ENCODE results near the gene OMA1.

DNA sequence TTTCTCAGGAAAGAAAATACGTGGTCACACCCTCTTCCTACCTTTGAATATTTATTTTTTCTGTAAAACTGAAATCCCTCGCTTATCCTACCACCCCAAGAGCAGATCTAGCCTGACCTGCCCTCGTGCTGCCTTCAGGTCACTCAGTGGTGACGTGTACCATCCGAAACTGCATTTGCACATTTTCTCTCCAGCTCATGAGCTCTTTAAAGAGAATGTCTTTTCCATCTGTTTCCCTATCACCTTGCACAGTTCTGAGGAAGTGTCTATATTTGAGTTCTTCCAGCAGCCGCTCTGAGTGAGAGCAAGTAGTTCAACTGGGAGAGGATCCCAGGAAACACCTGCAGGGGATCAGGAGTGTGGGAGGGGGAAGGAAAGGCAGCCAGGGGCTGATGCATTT lies 91.7 kb downstream of the OMA1 start:
- TF ChIP-seq, protein P1, sequence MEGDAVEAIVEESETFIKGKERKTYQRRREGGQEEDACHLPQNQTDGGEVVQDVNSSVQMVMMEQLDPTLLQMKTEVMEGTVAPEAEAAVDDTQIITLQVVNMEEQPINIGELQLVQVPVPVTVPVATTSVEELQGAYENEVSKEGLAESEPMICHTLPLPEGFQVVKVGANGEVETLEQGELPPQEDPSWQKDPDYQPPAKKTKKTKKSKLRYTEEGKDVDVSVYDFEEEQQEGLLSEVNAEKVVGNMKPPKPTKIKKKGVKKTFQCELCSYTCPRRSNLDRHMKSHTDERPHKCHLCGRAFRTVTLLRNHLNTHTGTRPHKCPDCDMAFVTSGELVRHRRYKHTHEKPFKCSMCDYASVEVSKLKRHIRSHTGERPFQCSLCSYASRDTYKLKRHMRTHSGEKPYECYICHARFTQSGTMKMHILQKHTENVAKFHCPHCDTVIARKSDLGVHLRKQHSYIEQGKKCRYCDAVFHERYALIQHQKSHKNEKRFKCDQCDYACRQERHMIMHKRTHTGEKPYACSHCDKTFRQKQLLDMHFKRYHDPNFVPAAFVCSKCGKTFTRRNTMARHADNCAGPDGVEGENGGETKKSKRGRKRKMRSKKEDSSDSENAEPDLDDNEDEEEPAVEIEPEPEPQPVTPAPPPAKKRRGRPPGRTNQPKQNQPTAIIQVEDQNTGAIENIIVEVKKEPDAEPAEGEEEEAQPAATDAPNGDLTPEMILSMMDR (conservative IDR thresholded peaks at IDR 0.05): no peak
- no peak for TF ChIP-seq ZFX (IDR thresholded peaks at IDR 0.05)

All from C4-2B (cell line).